Gastrocnemius medialis (tissue), 4 donors: Measurements from ENCODE around the gene PCDH1.

Experiments
- CTCF ChIP-seq, 5 experiments: fragments of 450-650 bp in 3 of 5; fragments of 200-600 bp in 2 of 5; sonication (generic) in 2 of 5; IDR thresholded peaks in 4 of 5; conservative IDR thresholded peaks in 1 of 5; 1 replicate in 4 of 5; 2 replicates in 1 of 5; pipeline ENCODE4 v1.5.1; 2016 to 2019; ENCODE audit warnings: antibody characterized with exemption in 5 of 5, mild to moderate bottlenecking in 3 of 5, moderate library complexity in 3 of 5
- POLR2A ChIP-seq, 2 donors: fragments of 450-650 bp; IDR thresholded peaks; one replicate each; pipeline ENCODE4 v1.6.1; 2017; ENCODE audit warnings: antibody characterized with exemption in 2 of 2, mild to moderate bottlenecking in 2 of 2, moderate library complexity in 2 of 2

GRCh38 chr5:141815796-141816180 is 62.4 kb downstream of the PCDH1 start:
- TF ChIP-seq CTCF (IDR thresholded peaks at IDR 0.05 in 4 of 5, conservative IDR thresholded peaks at IDR 0.05 in 1 of 5) (no peak), POLR2A (IDR thresholded peaks at IDR 0.05) (no peak)
